Right lobe of liver (tissue), 6 donors: ENCODE measurements around the gene SHISA9. TPM values are rescaled to one million over a fixed set of nuclear protein-coding genes. Genes with fewer than 3 reads are reported as not detected.

Experiments
- ATAC-seq, 4 donors: fragments of 200-7000 bp; cut with Tn5 transposase; one replicate each; pipeline ENCODE4 v1.9.1; 2020; ENCODE audit warnings: mild to moderate bottlenecking in 4 of 4, moderate library complexity in 4 of 4
- DNase-seq, 3 donors: peaks; one replicate each; pipeline ENCODE4 v3.0.0-alpha.2; 2020
- H3K27ac ChIP-seq, 3 donors: fragments of 200-600 bp; one replicate each; pipeline ENCODE4 v1.8.0; 2022
- H3K27me3 ChIP-seq, 2 donors: fragments of 200-600 bp; one replicate each; pipeline ENCODE4 v1.8.0; 2022
- H3K36me3 ChIP-seq, 4 donors: fragments of 200-600 bp; sonication (generic) in 1 of 4; one replicate each; pipeline versions ENCODE4 v1.5.1 to v1.8.0; 2017 to 2022; ENCODE audit warnings: control low read depth in 1 of 4
- H3K4me1 ChIP-seq, 4 donors: fragments of 200-600 bp; sonication (generic) in 1 of 4; one replicate each; pipeline versions ENCODE4 v1.5.1 to v1.8.0; 2017 to 2022; ENCODE audit warnings: control low read depth in 1 of 4
- H3K4me3 ChIP-seq, 3 donors: fragments of 200-600 bp; one replicate each; pipeline ENCODE4 v1.8.0; 2022
- H3K9me3 ChIP-seq, 4 donors: fragments of 200-600 bp; sonication (generic) in 1 of 4; one replicate each; pipeline versions ENCODE4 v1.5.1 to v1.8.0; 2017 to 2022; ENCODE audit warnings: control low read depth in 1 of 4
- POLR2A ChIP-seq: fragments of 450-650 bp; IDR thresholded peaks from one replicate; pipeline ENCODE4 v1.6.1; 2017; ENCODE audit warnings: antibody characterized with exemption, mild to moderate bottlenecking
- WGBS: methylation state at CpG from one replicate; pipeline ENCODE4 v1.1.6; 2018; ENCODE audit warnings: low coverage, low lambda C conversion rate; ENCODE audit not compliant: insufficient coverage; ENCODE audit errors: missing lambda C conversion rate; 5-methylcytosine and 5-hydroxymethylcytosine counted together
- intact Hi-C, 2 donors: fragments of 100-400 bp; cut with DNase I; formaldehyde crosslinking; loops; one replicate each; pipeline versions ENCODE4 v1.11.2 to v1.14.1; 2022
- total RNA-seq, 6 experiments: library from RNA; depleted of rRNA in 2 of 6; stranded (reverse); fragments of >200 nt in 2 of 6; fragmentation: NEBNext Ultra II Directional in 3 of 6; extraction: Animal tissue kit (Norgen Biotek cat#: 25700) in 3 of 6; gene quantifications; one replicate each; pipeline versions ENCODE4 v1.1.0 to v1.2.4, GENCODE V29; 2016 to 2023
- TF ChIP-seq, protein P1 (sequence below), 4 donors: fragments of 200-600 bp in 3 of 4; fragments of 450-650 bp in 1 of 4; IDR thresholded peaks; one replicate each; pipeline versions ENCODE4 v1.5.1 to v1.8.0; 2016 to 2022; ENCODE audit warnings: antibody characterized with exemption in 4 of 4, mild to moderate bottlenecking in 2 of 4
- donor health status: DM: no; HTN: yes; CAD: no.
- donor health status: DM: no; HTN: no; CAD: no.
- donor health status: DM: no; HTN: no; CAD: no.
- donor health status: DM: no; HTN: yes; CAD: no.
- donor health status: DM: no; HTN: yes; CAD: no.

The SHISA9 gene
- total RNA-seq, 6 experiments from 2014 or later = 0.02 to 0.06 TPM; not detected in 4

DNA sequence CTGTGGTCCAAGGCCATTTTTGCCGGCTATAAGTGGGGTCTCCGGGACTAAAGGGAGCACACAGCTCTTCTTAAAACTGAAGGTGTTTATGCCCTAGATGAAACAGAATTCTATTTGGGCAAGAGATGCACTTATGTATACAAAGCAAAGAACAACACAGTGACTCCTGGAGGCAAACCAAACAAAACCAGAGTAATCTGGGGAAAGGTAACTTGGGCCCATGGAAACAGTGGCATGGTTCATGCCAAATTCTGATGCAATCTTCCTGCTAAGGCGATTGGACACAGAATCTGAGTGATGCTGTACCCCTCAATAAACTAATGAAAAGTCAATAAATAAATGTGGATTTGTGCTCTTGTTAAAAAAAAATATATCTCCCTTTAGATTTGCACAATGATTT is 20.2 kb upstream of the SHISA9 start:
- DNase-seq (no peak), ATAC-seq (peak; percentile 41 to 60 (median 46))
- TF ChIP-seq, protein P1, sequence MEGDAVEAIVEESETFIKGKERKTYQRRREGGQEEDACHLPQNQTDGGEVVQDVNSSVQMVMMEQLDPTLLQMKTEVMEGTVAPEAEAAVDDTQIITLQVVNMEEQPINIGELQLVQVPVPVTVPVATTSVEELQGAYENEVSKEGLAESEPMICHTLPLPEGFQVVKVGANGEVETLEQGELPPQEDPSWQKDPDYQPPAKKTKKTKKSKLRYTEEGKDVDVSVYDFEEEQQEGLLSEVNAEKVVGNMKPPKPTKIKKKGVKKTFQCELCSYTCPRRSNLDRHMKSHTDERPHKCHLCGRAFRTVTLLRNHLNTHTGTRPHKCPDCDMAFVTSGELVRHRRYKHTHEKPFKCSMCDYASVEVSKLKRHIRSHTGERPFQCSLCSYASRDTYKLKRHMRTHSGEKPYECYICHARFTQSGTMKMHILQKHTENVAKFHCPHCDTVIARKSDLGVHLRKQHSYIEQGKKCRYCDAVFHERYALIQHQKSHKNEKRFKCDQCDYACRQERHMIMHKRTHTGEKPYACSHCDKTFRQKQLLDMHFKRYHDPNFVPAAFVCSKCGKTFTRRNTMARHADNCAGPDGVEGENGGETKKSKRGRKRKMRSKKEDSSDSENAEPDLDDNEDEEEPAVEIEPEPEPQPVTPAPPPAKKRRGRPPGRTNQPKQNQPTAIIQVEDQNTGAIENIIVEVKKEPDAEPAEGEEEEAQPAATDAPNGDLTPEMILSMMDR (IDR thresholded peaks at IDR 0.05) = no peak
- no peak for TF ChIP-seq POLR2A
- Histone ChIP-seq H3K36me3 (no peaks in the 10 kb centered on the region), H3K27ac (peak overlapping the region in 1 of 3 donors; percentile 26), H3K4me1 (no peaks in the 10 kb centered on the region), H3K27me3 (no peaks in the 10 kb centered on the region), H3K4me3 (no peak overlapping the region), H3K9me3 (no peaks in the 10 kb centered on the region)
- intact Hi-C loops = no loop called here
- WGBS = 37% methylated on average over 3 of the region's 3 CpGs

DNA sequence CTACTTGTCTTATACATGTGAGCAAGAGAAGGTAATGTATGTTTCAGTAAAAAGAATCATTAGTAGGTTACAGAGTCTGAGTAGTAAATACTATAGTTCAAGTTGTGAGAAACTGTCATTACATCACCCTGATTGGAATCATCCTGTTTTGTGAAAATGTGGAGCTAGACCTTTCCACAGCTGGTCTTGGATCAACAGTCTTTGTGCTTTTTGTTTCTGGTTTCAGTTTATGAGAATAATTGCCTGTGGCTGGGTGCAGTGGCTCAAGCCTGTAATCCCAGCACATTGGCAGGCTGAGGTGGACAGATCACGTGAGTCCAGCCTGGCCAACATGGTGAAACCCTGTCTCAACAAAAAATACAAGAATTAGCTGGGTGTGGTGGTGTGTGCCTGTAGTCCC is 19.7 kb upstream of the SHISA9 start:
- TF ChIP-seq, protein P1 (IDR thresholded peaks at IDR 0.05) = no peak
- TF ChIP-seq POLR2A = no peak
- DNase-seq (no peak), ATAC-seq (peak in 2 of 4 donors; percentile 13 to 29)
- H3K4me1 ChIP-seq = no peaks in the 10 kb centered on the region
- intact Hi-C loops = no loop called here
- WGBS = 57% methylated on average over 1 of the region's 1 CpG
- no peaks in the 10 kb centered on the region for H3K36me3 ChIP-seq
- no peaks in the 10 kb centered on the region for H3K27me3 ChIP-seq
- H3K9me3 ChIP-seq = no peaks in the 10 kb centered on the region
- H3K27ac ChIP-seq = no peak overlapping the region
- H3K4me3 ChIP-seq = no peak overlapping the region

DNA sequence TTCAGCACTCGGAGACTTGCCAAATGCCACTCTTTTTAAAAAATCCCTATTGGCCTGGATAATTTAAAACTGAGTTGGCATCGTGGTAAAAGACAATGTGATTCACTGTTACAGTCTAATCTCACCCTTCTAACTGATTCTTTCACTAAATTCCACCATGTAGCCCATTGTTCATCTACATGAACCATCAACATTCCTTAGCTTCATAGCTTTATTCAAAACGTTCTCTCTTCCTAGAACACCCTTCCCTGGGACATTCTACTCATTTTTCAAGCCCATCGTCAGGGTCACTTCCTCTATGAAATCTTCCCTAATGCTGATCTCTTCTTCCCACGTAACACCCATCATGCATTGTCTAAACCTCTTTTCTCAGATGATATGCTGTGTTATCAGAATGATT is 15.7 kb upstream of the SHISA9 start:
- H3K27ac ChIP-seq = no peak overlapping the region
- ATAC-seq (no peak), DNase-seq (no peak)
- no peaks in the 10 kb centered on the region for H3K4me1 ChIP-seq
- no peak for TF ChIP-seq POLR2A
- TF ChIP-seq, protein P1 (IDR thresholded peaks at IDR 0.05) = no peak
- no peaks in the 10 kb centered on the region for H3K27me3 ChIP-seq
- 27% methylated on average over 5 of the region's 5 CpGs for WGBS
- H3K4me3 ChIP-seq = no peak overlapping the region
- H3K36me3 ChIP-seq = no peaks in the 10 kb centered on the region
- intact Hi-C loops = no loop called here
- no peaks in the 10 kb centered on the region for H3K9me3 ChIP-seq

DNA sequence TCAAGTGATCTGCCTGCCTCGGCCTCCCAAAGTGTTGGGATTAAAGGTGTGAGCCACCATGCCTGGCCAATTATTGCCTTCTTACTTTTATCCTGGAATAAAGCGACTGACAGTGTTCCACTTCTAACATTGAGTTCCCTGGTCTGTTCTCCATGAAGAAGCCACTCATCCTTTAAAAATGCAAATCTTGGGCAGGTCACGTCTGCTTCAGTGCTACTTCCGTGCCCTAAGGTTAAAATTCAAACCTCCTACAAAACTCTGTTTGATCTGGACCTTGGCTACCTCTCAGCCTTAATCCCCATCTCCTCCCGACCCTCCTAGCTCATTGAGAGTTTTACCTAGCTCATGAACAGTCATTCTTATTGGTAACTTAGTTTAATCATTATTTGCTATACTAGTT is 9.6 kb upstream of the SHISA9 start:
- ATAC-seq (no peak), DNase-seq (no peak)
- intact Hi-C loops = no loop called here
- no peaks in the 10 kb centered on the region for H3K36me3 ChIP-seq
- H3K4me1 ChIP-seq = no peaks in the 10 kb centered on the region
- no peaks in the 10 kb centered on the region for H3K27me3 ChIP-seq
- no peaks in the 10 kb centered on the region for H3K9me3 ChIP-seq
- H3K27ac ChIP-seq = no peak overlapping the region
- 53% methylated on average over 3 of the region's 5 CpGs for WGBS
- TF ChIP-seq POLR2A = no peak
- TF ChIP-seq, protein P1 (IDR thresholded peaks at IDR 0.05) = no peak
- no peak overlapping the region for H3K4me3 ChIP-seq
